Measurements from ENCODE around the gene ARHGEF9. TPM values are rescaled to one million over a fixed set of nuclear protein-coding genes. Genes with fewer than 3 reads are reported as not detected.
"Not testable (repeated sequence)": the region's sequence is repeated elsewhere in the genome, so short reads cannot be mapped to it uniquely, and the experiment has no call there.

The ARHGEF9 gene
- polyA plus RNA-seq, 2 of the 4 experiments (the other 2 are of a cell fraction): 6.8 to 15.4 TPM

- CTCF ChIA-PET: no interaction called here
These were observed 24.2 kb upstream of the ARHGEF9 start for GRCh38 chrX:63809173-63809572.

GRCh38 chrX:63795406-63795805 is 10.4 kb upstream of the ARHGEF9 start:
- ATAC-seq; H3K4me2 ChIP-seq; DNase-seq (ENCODE audit: low read depth in 1 of 2, low spot score in 1 of 2); H3K4me1 ChIP-seq; POLR2A ChIA-PET; CTCF ChIA-PET; H3K4me3 ChIP-seq; H3K27ac ChIP-seq; H3K9me3 ChIP-seq; FAIRE-seq: not testable (repeated sequence)
- 10% methylated on average over 2 of the region's 2 CpGs for WGBS (ENCODE audit: missing lambda C conversion rate)

More at GRCh38 chrX:63809173-63809572, 24.2 kb upstream of the ARHGEF9 start:
- H3K4me2 ChIP-seq: no peak overlapping the region
- H3K4me3 ChIP-seq: no peak overlapping the region
- no peaks in the 10 kb centered on the region for H3K4me1 ChIP-seq
- ATAC-seq (no peak), FAIRE-seq (no peak), DNase-seq (ENCODE audit: low read depth in 1 of 2, low spot score in 1 of 2) (no peak)
- POLR2A ChIA-PET: no interaction called here
- TF ChIP-seq PHF8 (IDR thresholded peaks at IDR 0.05; ENCODE audit: borderline replicate concordance, low read depth) (no peak), POLR2A (IDR thresholded peaks at IDR 0.05; ENCODE audit: low read length) (no peak), SMC3 (IDR thresholded peaks at IDR 0.05) (no peak), CHD2 (IDR thresholded peaks at IDR 0.05; ENCODE audit: low read length, partially characterized antibody) (no peak), BCL3 (IDR thresholded peaks at IDR 0.05) (no peak)
- no peak overlapping the region for H3K27ac ChIP-seq
- 6% methylated on average over 3 of the region's 3 CpGs for WGBS (ENCODE audit: missing lambda C conversion rate)
- no peaks in the 10 kb centered on the region for H3K9me3 ChIP-seq

- 51% methylated on average over 4 of the region's 4 CpGs for WGBS (ENCODE audit: missing lambda C conversion rate)
- no peak for TF ChIP-seq GATA3 (IDR thresholded peaks at IDR 0.05; ENCODE audit: borderline replicate concordance)
- no peak for TF ChIP-seq POLR2A (IDR thresholded peaks at IDR 0.05; ENCODE audit: low read length)
- TF ChIP-seq EHF (CRISPR knock-in tag; IDR thresholded peaks at IDR 0.05): no peak
- no peak for TF ChIP-seq TFCP2L1 (CRISPR knock-in tag; IDR thresholded peaks at IDR 0.05)
- TF ChIP-seq HMGXB4 (CRISPR knock-in tag; IDR thresholded peaks at IDR 0.05; ENCODE audit: borderline replicate concordance): no peak
- no peak for TF ChIP-seq POLR2AphosphoS2 (conservative IDR thresholded peaks at IDR 0.05; ENCODE audit: low read length)
- no peak for TF ChIP-seq MYC (IDR thresholded peaks at IDR 0.05; ENCODE audit: borderline replicate concordance, low read length)
- no peak for TF ChIP-seq FOSB (CRISPR knock-in tag; IDR thresholded peaks at IDR 0.05)
- TF ChIP-seq HEYL (CRISPR knock-in tag; IDR thresholded peaks at IDR 0.05): no peak
- TF ChIP-seq ZFP36 (IDR thresholded peaks at IDR 0.05; ENCODE audit: borderline replicate concordance, partially characterized antibody): no peak
- TF ChIP-seq FOSL2 (IDR thresholded peaks at IDR 0.05): no peak
- TF ChIP-seq FOSL2 (CRISPR knock-in tag; IDR thresholded peaks at IDR 0.05): no peak
- TF ChIP-seq ZNF302 (CRISPR knock-in tag; IDR thresholded peaks at IDR 0.05): no peak
- TF ChIP-seq PBX3 (IDR thresholded peaks at IDR 0.05): no peak
- no peak overlapping the region for H3K4me2 ChIP-seq
- ChIA-PET CTCF (no interaction called here), POLR2A (no interaction called here)
- DNase-seq (ENCODE audit: low read depth in 1 of 2, low spot score in 1 of 2) (no peak), ATAC-seq (no peak), FAIRE-seq (no peak)
- no peak overlapping the region for H3K27ac ChIP-seq
- H3K9me3 ChIP-seq: no peaks in the 10 kb centered on the region
- no peak overlapping the region for H3K4me3 ChIP-seq
- H3K4me1 ChIP-seq: no peaks in the 10 kb centered on the region
These were observed 660 bp upstream of the ARHGEF9 start for GRCh38 chrX:63785708-63786040.
